HG03571 (cell line): ENCODE measurements around the gene MOK.

ENCODE experiments used
- ATAC-seq: cut with Tn5 transposase; IDR thresholded peaks from one replicate; pipeline ENCODE4 v1.9.1; 2021; ENCODE audit not compliant: unreplicated experiment

MOK gene

GRCh38 chr14:102184316-102185035 lies 120.5 kb downstream of the MOK start:
- ATAC-seq = no peak

- no peak for ATAC-seq
Observed at GRCh38 chr14:102183886-102184285, 121.1 kb downstream of the MOK start.

GRCh38 chr14:102182936-102183619 lies 121.9 kb downstream of the MOK start:
- ATAC-seq = no peak

GRCh38 chr14:102182190-102182589 lies 122.8 kb downstream of the MOK start:
- ATAC-seq = no peak

- no peak for ATAC-seq
Observed at GRCh38 chr14:102181187-102181586, 123.8 kb downstream of the MOK start.

- no peak for ATAC-seq
Observed at GRCh38 chr14:102180248-102180998, 124.5 kb downstream of the MOK start.
